GM12892 (cell line): ENCODE data around the gene BNIP3.

Source experiments
- DNase-seq: peaks from one replicate; pipeline ENCODE4 v3.0.0; 2011; ENCODE audit not compliant: insufficient read length
- FAIRE-seq: peaks from 2 replicates; lab custom pipeline; 2011; peaks lifted over from hg19 to GRCh38; lab: Jason Lieb, UNC
- POLR2A ChIP-seq: IDR thresholded peaks from 2 replicates; pipeline ENCODE4 v1.6.1; 2011; ENCODE audit warnings: low read depth, low read length, control low read depth
- POLR2AphosphoS5 ChIP-seq: IDR thresholded peaks from 2 replicates; pipeline ENCODE4 v1.6.1; 2011; ENCODE audit warnings: low read depth, low read length, control low read depth
- TAF1 ChIP-seq: IDR thresholded peaks from 2 replicates; pipeline ENCODE4 v1.6.1; 2011; ENCODE audit warnings: low read depth, mild to moderate bottlenecking, control low read depth, low read length, borderline replicate concordance

The BNIP3 gene

GRCh38 chr10:131973160-131973951, 8.4 kb downstream of the BNIP3 start:
- FAIRE-seq: no peak
- DNase-seq: no peak
- TF ChIP-seq POLR2AphosphoS5: no peak
- TF ChIP-seq TAF1: no peak
- TF ChIP-seq POLR2A: no peak

- TF ChIP-seq TAF1 (no peak), POLR2AphosphoS5 (no peak), POLR2A (no peak)
- FAIRE-seq (no peak), DNase-seq (no peak)
These were observed 9.2 kb downstream of the BNIP3 start for GRCh38 chr10:131972474-131973071.

- no peak for TF ChIP-seq POLR2A
- TF ChIP-seq POLR2AphosphoS5: no peak
- TF ChIP-seq TAF1: no peak
- no peak for FAIRE-seq
These were observed 10.1 kb downstream of the BNIP3 start for GRCh38 chr10:131971591-131971990.

GRCh38 chr10:131970946-131971345, 10.8 kb downstream of the BNIP3 start:
- FAIRE-seq (no peak), DNase-seq (no peak)
- TF ChIP-seq TAF1 (no peak), POLR2AphosphoS5 (no peak), POLR2A (no peak)

More at GRCh38 chr10:131971591-131971990, 10.1 kb downstream of the BNIP3 start:
- DNase-seq: no peak

- DNase-seq (no peak), FAIRE-seq (no peak)
- TF ChIP-seq POLR2AphosphoS5 (no peak), POLR2A (no peak), TAF1 (no peak)
These were observed 12.8 kb downstream of the BNIP3 start for GRCh38 chr10:131968949-131969348.

GRCh38 chr10:131964298-131964697, 17.4 kb downstream of the BNIP3 start:
- DNase-seq (no peak), FAIRE-seq (no peak)
- TF ChIP-seq POLR2AphosphoS5 (no peak), TAF1 (no peak), POLR2A (no peak)

- FAIRE-seq (no peak), DNase-seq (no peak)
- TF ChIP-seq TAF1 (no peak), POLR2A (no peak), POLR2AphosphoS5 (no peak)
These were observed 17.9 kb downstream of the BNIP3 start for GRCh38 chr10:131963811-131964210.

- FAIRE-seq (no peak), DNase-seq (no peak)
- no peak for TF ChIP-seq TAF1
- no peak for TF ChIP-seq POLR2AphosphoS5
- TF ChIP-seq POLR2A: no peak
These were observed 18.4 kb downstream of the BNIP3 start for GRCh38 chr10:131963350-131963749.

- TF ChIP-seq TAF1: no peak
- TF ChIP-seq POLR2A: no peak
- TF ChIP-seq POLR2AphosphoS5: no peak
- DNase-seq: no peak
- no peak for FAIRE-seq
These were observed 19.7 kb downstream of the BNIP3 start for GRCh38 chr10:131961777-131962662.

- FAIRE-seq (no peak), DNase-seq (no peak)
- TF ChIP-seq POLR2AphosphoS5 (no peak), TAF1 (no peak), POLR2A (no peak)
These were observed 20.5 kb downstream of the BNIP3 start for GRCh38 chr10:131961047-131961776.

GRCh38 chr10:131960631-131961046, 21.1 kb downstream of the BNIP3 start:
- FAIRE-seq: no peak
- DNase-seq: no peak
- TF ChIP-seq POLR2A (no peak), POLR2AphosphoS5 (no peak), TAF1 (no peak)
